ENCODE data around the gene CD244. TPM values are rescaled to one million over a fixed set of nuclear protein-coding genes. Genes with fewer than 3 reads are reported as not detected.
"Not testable (repeated sequence)": the region's sequence is repeated elsewhere in the genome, so short reads cannot be mapped to it uniquely, and the experiment has no call there.

Gene CD244
- not detected in 2 replicates for total RNA-seq (2012; rRNA removed)

DNA sequence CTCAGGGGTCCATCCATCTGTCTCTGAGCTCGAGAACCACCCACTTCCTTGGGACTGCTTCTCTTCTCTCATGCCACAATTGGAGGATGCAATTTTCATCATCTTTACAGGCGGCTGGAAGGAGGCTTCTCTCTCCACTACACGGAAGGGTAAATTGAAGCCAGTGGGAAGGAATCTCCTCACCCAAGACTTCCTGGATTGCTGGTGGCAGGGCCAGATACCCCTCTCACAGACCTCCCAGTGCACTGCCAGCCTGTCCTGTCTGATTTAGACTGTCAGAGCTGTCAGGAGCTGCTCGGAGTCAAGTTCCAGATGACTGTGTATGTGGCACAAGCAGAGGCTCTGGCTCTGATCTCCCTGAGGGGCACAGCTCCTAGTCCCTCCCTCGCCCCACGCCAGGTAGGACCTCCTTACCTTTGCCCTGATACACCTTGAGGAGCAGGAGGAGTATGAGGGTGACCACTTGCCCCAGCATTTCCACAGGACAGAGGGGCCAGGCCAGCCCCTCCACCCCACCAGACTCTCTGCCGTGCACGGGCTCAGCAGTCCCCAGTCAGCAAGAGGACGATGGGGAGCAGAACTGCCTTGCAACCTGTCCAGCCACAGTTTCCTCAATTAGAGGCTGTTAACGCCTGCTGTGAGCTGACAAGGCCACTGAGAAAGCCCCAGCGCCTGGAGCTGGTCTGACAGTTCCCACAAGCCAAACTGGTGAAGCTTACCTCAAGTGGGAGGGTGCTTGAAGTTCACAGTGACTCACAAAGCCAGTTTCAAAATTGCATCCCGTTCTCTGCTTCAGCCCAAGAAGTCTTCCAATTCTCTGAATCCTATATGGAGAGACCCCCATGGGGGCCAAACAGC, at the start of gene CD244:
Gene CD244, minus strand, starts transcription at position 685 of the 858 bp plus-strand sequence. Its CDS starts 210 bp downstream, at position 475.
- Histone ChIP-seq H3K36me3 (ENCODE audit: insufficient read depth, low read length) (no peaks in the 10 kb centered on the region), H3K9ac (ENCODE audit: low read depth, low read length) (no peak within 1 kb of the TSS)

DNA sequence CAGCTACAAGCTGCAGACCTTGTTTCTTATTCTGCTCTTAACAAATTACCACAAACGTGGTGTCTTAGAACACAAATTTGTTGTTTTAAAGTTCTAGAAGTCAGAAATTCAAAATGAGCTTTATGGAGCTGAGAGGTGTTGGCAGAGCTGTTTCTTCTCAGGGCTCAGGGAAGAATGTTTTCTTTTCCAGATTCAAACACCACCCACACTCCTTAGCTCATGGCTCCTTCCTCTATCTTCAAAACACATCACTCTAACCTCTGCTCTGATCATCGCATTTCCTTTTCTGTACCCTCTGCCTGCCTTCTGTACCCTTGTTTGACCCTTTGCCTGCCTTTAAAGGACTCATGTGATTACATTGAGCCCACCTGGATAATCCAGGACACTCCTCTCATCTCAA, 49.2 kb upstream of the CD244 start:
- no peak overlapping the region for H3K4me3 ChIP-seq (ENCODE audit: low read length)
- no peaks in the 10 kb centered on the region for H3K4me1 ChIP-seq (ENCODE audit: control insufficient read depth, insufficient read depth, low read length)
- H3K36me3 ChIP-seq (ENCODE audit: insufficient read depth, low read length), result no peaks in the 10 kb centered on the region
- no peak overlapping the region for H3K9ac ChIP-seq (ENCODE audit: low read depth, low read length)
- H3K9me3 ChIP-seq (replicated peaks; ENCODE audit: low read length), result no peaks in the 10 kb centered on the region
- no peak overlapping the region for H3K4me2 ChIP-seq (ENCODE audit: low read length)
- no peaks in the 10 kb centered on the region for H3K27me3 ChIP-seq (ENCODE audit: control insufficient read depth, insufficient read depth, low read length)

More for the DNA sequence above, at the start of gene CD244:
- Histone ChIP-seq H3K27me3 (ENCODE audit: control insufficient read depth, insufficient read depth, low read length) (no peaks in the 10 kb centered on the region), H3K9me3 (replicated peaks; ENCODE audit: low read length) (no peaks in the 10 kb centered on the region), H3K4me1 (ENCODE audit: control insufficient read depth, insufficient read depth, low read length) (no peaks in the 10 kb centered on the region), H3K4me3 (ENCODE audit: low read length) (no peak within 1 kb of the TSS), H3K4me2 (ENCODE audit: low read length) (no peak within 1 kb of the TSS)

GRCh38 chr1:160911441-160911840, 48.8 kb upstream of the CD244 start:
- no peaks in the 10 kb centered on the region for H3K4me1 ChIP-seq (ENCODE audit: control insufficient read depth, insufficient read depth, low read length)
- no peak overlapping the region for H3K4me2 ChIP-seq (ENCODE audit: low read length)
- H3K9me3 ChIP-seq (replicated peaks; ENCODE audit: low read length), result no peaks in the 10 kb centered on the region

DNA sequence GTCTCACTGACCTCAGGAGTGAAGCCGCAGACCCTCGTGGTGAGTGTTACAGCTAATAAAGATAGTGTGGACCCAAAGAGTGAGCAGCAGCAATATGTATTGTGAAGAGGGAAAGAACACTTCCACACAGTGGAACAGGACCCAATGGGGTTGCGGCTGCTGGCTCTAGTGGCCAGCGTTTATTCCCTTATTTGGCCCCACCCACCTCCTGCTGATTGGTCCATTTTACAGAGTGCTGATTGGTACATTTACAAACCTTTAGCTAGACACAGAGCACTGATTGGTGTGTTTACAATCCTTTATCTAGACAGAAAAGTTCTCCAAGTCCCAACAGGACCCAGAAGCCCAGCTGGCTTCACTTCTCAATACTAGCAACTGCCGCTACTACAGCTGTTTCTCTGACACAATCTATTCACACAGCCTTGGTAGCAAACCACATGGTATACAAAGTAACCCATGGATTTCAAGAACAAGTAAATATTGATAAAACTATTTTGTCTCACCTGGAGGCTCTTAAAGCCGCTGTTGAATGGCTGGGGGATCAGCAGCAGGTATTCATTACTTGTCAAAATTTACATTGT, 47.6 kb upstream of the CD244 start:
- Histone ChIP-seq H3K9me3 (replicated peaks; ENCODE audit: low read length) (no peaks in the 10 kb centered on the region), H3K27me3 (ENCODE audit: control insufficient read depth, insufficient read depth, low read length) (peaks cover 3% of the 10 kb centered on the region), H3K9ac (ENCODE audit: low read depth, low read length) (no peak overlapping the region), H3K4me2 (ENCODE audit: low read length) (no peak overlapping the region), H3K36me3 (ENCODE audit: insufficient read depth, low read length) (no peaks in the 10 kb centered on the region), H3K4me1 (ENCODE audit: control insufficient read depth, insufficient read depth, low read length) (no peaks in the 10 kb centered on the region), H3K4me3 (ENCODE audit: low read length) (no peak overlapping the region)

More at GRCh38 chr1:160911441-160911840, 48.8 kb upstream of the CD244 start:
- Histone ChIP-seq H3K36me3 (ENCODE audit: insufficient read depth, low read length) (no peaks in the 10 kb centered on the region), H3K4me3 (ENCODE audit: low read length) (no peak overlapping the region), H3K9ac (ENCODE audit: low read depth, low read length) (no peak overlapping the region), H3K27me3 (ENCODE audit: control insufficient read depth, insufficient read depth, low read length) (peaks cover 3% of the 10 kb centered on the region)

DNA sequence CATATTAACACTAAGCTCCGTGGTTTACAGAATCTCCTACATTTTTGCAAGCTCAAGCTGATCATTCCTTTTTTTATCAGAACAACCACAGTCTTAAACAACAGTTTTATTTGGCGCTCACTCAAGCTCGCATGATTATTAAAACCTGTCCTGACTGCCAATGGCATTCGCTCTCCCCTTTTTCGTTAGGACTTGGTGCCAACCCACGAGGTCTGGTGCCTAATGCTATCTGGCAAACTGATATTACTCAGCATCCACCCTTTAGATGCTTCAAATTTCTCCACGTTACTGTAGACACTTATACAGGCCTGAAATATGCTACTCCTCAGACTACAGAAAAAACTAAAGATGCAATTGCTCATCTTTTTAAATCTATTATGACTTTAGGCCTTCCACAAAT, 45.3 kb upstream of the CD244 start:
- Histone ChIP-seq H3K36me3 (ENCODE audit: insufficient read depth, low read length) (no peaks in the 10 kb centered on the region), H3K4me2 (ENCODE audit: low read length) (no peak overlapping the region), H3K4me3 (ENCODE audit: low read length) (no peak overlapping the region), H3K9ac (ENCODE audit: low read depth, low read length) (no peak overlapping the region), H3K27me3 (ENCODE audit: control insufficient read depth, insufficient read depth, low read length) (peaks cover 3% of the 10 kb centered on the region), H3K9me3 (replicated peaks; ENCODE audit: low read length) (no peaks in the 10 kb centered on the region), H3K4me1 (ENCODE audit: control insufficient read depth, insufficient read depth, low read length) (no peaks in the 10 kb centered on the region)

DNA sequence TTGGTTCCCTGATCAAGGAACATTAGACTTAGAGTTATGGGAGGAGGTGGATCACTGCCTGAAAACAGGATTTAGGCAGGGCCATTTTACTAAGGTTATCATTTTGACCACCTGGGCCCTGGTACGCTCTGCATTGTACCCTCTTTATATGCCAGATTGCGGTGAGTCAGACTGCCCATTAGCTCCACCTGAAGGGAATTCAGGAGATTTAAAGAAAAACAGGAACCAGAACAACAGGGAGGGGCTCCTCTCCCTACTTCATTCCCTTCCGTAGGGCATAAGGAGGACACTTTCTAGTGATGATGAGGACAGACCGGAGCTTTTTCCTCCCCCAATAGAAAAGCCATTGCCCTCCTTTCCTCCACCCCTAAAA, 42.9 kb upstream of the CD244 start:
- no peaks in the 10 kb centered on the region for H3K9me3 ChIP-seq (replicated peaks; ENCODE audit: low read length)
- H3K4me3 ChIP-seq (ENCODE audit: low read length), result no peak overlapping the region

DNA sequence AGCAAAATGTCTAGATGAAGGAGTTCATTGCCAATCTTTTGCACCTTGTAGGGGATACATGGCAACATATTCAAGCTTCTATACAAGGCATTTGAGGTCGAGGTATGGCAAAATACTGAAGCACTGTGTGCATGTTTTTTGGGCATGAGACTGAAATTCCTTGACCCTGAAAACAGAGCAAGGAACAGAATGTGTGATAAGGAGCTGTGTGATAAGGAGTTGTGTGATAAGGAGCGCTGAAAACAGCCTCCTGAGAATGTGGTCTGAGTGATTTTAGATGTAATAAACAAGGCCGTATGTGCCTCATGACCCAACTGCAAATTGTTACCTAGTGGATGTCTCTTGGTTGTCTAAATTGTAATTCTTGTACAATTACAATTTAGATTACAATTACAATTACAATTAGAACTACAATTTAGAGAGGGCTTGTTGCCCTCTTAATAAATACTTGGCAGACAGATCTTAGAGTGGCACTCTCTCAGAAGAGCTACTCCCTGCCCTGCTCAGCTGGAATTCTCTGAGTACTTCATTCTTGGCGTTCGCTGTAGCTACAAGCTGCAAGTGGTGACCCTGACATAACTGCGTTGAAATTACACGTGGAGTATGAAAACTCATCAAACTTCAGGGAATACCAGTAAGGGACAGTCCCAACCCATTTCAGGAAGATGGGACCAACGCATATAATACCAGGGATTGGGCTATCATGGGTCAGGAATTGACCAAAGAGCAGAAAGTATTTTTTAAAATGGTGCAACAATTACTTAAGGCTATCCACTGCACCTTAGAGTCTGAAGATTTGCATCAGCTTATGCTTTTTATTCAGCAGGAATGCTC, 42.3 kb upstream of the CD244 start:
- Histone ChIP-seq H3K4me2 (ENCODE audit: low read length) (no peak overlapping the region), H3K36me3 (ENCODE audit: insufficient read depth, low read length) (no peaks in the 10 kb centered on the region), H3K4me3 (ENCODE audit: low read length) (no peak overlapping the region), H3K27me3 (ENCODE audit: control insufficient read depth, insufficient read depth, low read length) (peaks cover 3% of the 10 kb centered on the region), H3K9ac (ENCODE audit: low read depth, low read length) (no peak overlapping the region), H3K4me1 (ENCODE audit: control insufficient read depth, insufficient read depth, low read length) (no peaks in the 10 kb centered on the region), H3K9me3 (replicated peaks; ENCODE audit: low read length) (no peaks in the 10 kb centered on the region)

More for the DNA sequence above, 42.9 kb upstream of the CD244 start:
- H3K4me2 ChIP-seq (ENCODE audit: low read length), result no peak overlapping the region
- no peaks in the 10 kb centered on the region for H3K36me3 ChIP-seq (ENCODE audit: insufficient read depth, low read length)
- peaks cover 3% of the 10 kb centered on the region for H3K27me3 ChIP-seq (ENCODE audit: control insufficient read depth, insufficient read depth, low read length)
- no peaks in the 10 kb centered on the region for H3K4me1 ChIP-seq (ENCODE audit: control insufficient read depth, insufficient read depth, low read length)
- no peak overlapping the region for H3K9ac ChIP-seq (ENCODE audit: low read depth, low read length)

DNA sequence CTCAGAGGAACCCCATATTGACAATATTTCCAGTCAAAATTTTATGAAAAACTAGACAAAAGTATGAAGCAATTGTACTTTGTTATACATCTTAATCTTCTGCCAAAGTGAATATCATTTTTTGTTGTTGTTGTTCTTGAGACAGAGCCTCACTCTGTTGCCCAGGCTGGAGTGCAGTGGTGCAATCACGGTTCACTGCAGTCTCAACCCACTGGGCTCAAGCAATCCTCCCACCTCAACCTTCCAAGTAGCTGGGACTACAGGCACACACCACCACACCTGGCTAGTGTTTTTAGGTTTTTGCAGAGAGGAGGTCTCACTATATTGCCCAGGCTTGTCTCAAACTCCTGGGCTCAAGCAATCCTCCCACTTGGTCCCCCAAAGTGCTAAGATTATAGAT, 39.6 kb upstream of the CD244 start:
- not testable (repeated sequence) for H3K9me3 ChIP-seq (replicated peaks; ENCODE audit: low read length); H3K4me3 ChIP-seq (ENCODE audit: low read length); H3K4me1 ChIP-seq (ENCODE audit: control insufficient read depth, insufficient read depth, low read length); H3K36me3 ChIP-seq (ENCODE audit: insufficient read depth, low read length); H3K9ac ChIP-seq (ENCODE audit: low read depth, low read length); H3K27me3 ChIP-seq (ENCODE audit: control insufficient read depth, insufficient read depth, low read length); H3K4me2 ChIP-seq (ENCODE audit: low read length)

GRCh38 chr1:160901768-160902167, 39.1 kb upstream of the CD244 start:
- Histone ChIP-seq H3K4me1 (ENCODE audit: control insufficient read depth, insufficient read depth, low read length) (no peaks in the 10 kb centered on the region), H3K9ac (ENCODE audit: low read depth, low read length) (no peak overlapping the region), H3K4me3 (ENCODE audit: low read length) (no peak overlapping the region), H3K27me3 (ENCODE audit: control insufficient read depth, insufficient read depth, low read length) (peaks cover 2% of the 10 kb centered on the region), H3K36me3 (ENCODE audit: insufficient read depth, low read length) (no peaks in the 10 kb centered on the region), H3K9me3 (replicated peaks; ENCODE audit: low read length) (no peaks in the 10 kb centered on the region), H3K4me2 (ENCODE audit: low read length) (no peak overlapping the region)

DNA sequence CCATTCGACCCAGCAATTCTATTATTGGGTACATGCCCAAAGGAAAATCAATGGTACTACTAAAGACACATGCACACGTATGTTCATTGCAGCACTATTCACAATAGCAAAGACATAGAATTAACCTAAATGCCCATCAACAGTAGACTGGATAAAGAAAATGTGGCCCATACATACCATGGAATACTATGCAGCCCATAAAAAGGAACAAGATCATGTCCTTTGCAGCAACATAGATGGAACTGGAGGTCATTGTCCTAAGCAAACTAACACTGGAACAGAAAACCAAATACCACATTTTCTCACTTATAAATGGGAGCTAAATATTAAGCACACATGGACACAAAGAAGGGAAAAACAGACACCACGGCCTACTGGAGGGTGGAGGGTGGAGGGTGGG, 38.0 kb upstream of the CD244 start:
- not testable (repeated sequence) for H3K27me3 ChIP-seq (ENCODE audit: control insufficient read depth, insufficient read depth, low read length); H3K4me2 ChIP-seq (ENCODE audit: low read length); H3K9me3 ChIP-seq (replicated peaks; ENCODE audit: low read length); H3K4me1 ChIP-seq (ENCODE audit: control insufficient read depth, insufficient read depth, low read length); H3K9ac ChIP-seq (ENCODE audit: low read depth, low read length); H3K36me3 ChIP-seq (ENCODE audit: insufficient read depth, low read length); H3K4me3 ChIP-seq (ENCODE audit: low read length)

DNA sequence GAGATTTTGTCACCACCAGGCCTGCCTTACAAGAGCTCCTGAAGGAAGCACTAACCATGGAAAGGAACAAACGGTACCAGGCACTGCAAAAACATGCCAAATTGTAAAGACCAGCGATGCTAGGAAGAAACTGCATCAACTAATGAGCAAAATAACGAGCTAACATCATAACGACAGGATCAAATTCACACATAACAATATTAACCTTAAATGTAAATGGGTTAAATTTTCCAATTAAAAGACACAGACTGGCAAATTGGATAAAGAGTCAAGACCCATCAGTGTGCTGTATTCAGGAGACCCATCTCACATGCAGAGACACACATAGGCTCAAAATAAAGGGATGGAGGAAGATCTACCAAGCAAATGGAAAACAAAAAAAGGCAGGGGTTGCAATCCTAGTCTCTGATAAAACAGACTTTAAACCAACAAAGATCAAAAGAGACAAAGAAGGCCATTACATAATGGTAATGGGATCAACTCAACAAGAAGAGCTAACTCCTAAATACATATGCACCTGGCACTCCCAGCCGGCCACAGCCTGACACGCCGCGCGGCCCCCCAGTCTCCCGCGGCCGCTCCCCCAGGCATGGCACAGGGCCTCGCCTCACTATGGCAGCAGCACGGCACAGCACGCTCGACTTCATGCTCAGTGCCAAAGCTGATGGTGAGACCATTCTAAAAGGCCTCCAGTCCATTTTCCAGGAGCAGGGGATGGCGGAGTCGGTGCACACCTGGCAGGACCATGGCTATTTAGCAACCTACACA, 31.9 kb upstream of the CD244 start:
- not testable (repeated sequence) for H3K36me3 ChIP-seq (ENCODE audit: insufficient read depth, low read length); H3K4me3 ChIP-seq (ENCODE audit: low read length); H3K9me3 ChIP-seq (replicated peaks; ENCODE audit: low read length); H3K9ac ChIP-seq (ENCODE audit: low read depth, low read length); H3K4me2 ChIP-seq (ENCODE audit: low read length); H3K4me1 ChIP-seq (ENCODE audit: control insufficient read depth, insufficient read depth, low read length); H3K27me3 ChIP-seq (ENCODE audit: control insufficient read depth, insufficient read depth, low read length)

Measured in skeletal muscle satellite cell (primary cell).